ENCODE measurements around the gene SPRR5. TPM values are rescaled to one million over a fixed set of nuclear protein-coding genes. Genes with fewer than 3 reads are reported as not detected.

The SPRR5 gene
- total RNA-seq, 1 donor = not detected

DNA sequence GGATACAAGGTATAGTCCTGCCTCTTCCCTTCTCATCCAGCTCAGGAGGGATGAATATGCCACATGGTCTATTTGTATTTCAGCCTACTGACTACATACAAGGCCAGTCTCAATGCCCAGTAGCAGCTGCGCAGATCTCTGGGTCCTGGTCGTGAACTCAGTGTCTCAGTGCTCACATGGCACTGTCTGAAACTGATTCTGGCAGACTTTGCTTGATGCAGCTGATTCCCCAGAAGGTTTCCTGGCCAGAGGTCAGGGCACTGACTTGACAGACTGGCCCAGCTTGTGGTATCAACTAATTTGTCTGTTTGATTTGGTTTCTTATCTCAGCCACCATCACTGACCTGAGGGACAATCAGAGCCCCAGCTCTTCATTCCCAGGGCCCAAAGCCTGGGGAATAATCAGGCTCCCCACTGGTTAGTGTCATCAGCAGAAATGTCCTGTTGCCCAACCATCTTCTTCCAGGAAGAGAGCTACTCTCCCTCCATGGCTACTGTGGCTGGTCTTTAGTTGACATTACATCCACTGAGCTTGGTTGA lies 15.9 kb downstream of the SPRR5 start:
- H3K9me3 ChIP-seq (ENCODE audit: low read depth, low read length) = no peaks in the 10 kb centered on the region
- H3K27me3 ChIP-seq (ENCODE audit: insufficient read depth, low read length) = no peaks in the 10 kb centered on the region
- no peaks in the 10 kb centered on the region for H3K4me1 ChIP-seq (ENCODE audit: insufficient read depth, low read length)

DNA sequence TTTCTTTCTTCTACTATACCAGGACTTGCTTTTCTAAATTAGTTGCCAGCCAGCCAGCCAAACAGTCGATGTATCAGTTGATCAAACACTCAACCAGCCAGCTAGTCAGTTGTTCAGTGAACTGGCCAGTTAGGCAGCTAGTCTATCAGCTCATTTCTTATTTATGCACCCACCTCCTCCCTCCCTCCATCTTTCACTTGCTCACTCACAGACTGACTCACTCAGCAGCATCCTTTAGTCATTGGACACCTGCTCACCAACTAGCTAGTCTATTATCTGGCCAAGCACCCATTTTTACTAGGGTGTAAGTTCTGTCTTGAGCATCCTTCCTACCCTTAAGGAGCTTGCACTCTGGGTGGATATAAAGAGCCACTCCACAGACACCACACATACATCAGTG lies 17.5 kb downstream of the SPRR5 start:
- Histone ChIP-seq H3K9me3 (ENCODE audit: low read depth, low read length) (no peaks in the 10 kb centered on the region), H3K4me1 (ENCODE audit: insufficient read depth, low read length) (no peaks in the 10 kb centered on the region), H3K27me3 (ENCODE audit: insufficient read depth, low read length) (no peaks in the 10 kb centered on the region), H3K4me3 (ENCODE audit: low read length) (no peak overlapping the region)

More for the DNA sequence above, 15.9 kb downstream of the SPRR5 start:
- H3K4me3 ChIP-seq (ENCODE audit: low read length) = no peak overlapping the region

DNA sequence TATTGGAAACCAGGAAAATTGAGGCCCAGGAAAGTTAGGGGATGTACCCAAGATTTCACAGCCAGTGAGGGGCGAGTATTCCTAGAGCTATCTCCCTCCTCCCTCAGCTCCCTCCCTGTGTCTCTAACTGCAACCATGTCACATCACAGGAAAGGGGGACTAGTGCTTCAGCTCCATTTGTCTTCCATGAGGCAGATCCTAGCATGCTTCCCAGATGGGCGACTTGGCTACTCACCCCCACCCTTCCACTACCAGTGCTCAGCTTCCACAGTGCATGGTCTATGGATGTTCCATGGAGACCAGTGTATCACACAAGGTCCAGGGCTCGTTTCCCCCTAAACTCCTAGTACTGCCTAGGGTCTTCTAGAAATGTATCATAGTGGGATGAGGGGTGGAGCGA lies 18.8 kb downstream of the SPRR5 start:
- no peaks in the 10 kb centered on the region for H3K9me3 ChIP-seq (ENCODE audit: low read depth, low read length)
- no peak overlapping the region for H3K4me3 ChIP-seq (ENCODE audit: low read length)
- H3K4me1 ChIP-seq (ENCODE audit: insufficient read depth, low read length) = no peaks in the 10 kb centered on the region
- H3K27me3 ChIP-seq (ENCODE audit: insufficient read depth, low read length) = no peaks in the 10 kb centered on the region

DNA sequence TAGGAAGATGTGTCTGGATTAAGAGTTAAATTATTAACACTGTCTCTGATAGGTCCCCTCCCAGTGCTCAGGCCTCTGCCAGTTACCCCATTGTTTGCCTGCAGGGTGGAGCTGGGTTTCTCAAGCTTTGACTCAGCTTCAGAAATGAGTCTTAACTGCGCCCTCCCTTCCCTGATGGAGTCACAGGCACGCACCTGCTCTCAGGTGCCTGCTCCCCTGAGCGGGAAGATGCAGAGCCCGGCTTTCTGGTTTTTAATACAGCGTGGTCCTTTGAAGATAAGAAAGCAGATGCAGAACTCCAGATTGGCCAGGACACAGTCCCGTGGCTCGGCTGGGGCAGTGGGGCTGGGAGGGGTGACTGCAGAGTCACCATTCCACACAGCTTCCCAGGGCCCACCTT lies 20.2 kb downstream of the SPRR5 start:
- H3K4me3 ChIP-seq (ENCODE audit: low read length) = no peak overlapping the region
- H3K4me1 ChIP-seq (ENCODE audit: insufficient read depth, low read length) = no peaks in the 10 kb centered on the region
- H3K27me3 ChIP-seq (ENCODE audit: insufficient read depth, low read length) = no peaks in the 10 kb centered on the region
- no peaks in the 10 kb centered on the region for H3K9me3 ChIP-seq (ENCODE audit: low read depth, low read length)

DNA sequence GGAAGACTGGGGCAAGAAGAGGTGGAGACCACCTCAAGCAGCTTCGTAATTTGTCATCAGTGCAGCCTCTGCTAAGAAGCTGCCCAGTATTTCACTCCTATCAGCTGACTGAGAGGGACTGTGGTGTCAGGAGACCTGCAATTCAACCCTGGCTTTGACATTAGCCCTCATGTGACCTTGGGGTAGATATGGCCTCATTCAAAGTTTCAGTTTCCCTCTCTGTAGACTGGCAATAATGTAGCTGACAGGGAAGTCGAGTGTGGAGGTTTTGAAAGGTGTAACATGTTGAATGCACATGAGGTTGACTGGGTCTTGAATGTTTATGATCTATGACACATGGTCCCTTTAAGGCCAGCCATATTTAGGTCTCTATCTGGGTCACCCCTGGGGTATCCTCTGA lies 21.2 kb downstream of the SPRR5 start:
- no peaks in the 10 kb centered on the region for H3K27me3 ChIP-seq (ENCODE audit: insufficient read depth, low read length)
- H3K4me1 ChIP-seq (ENCODE audit: insufficient read depth, low read length) = no peaks in the 10 kb centered on the region
- no peaks in the 10 kb centered on the region for H3K9me3 ChIP-seq (ENCODE audit: low read depth, low read length)
- H3K4me3 ChIP-seq (ENCODE audit: low read length) = no peak overlapping the region

DNA sequence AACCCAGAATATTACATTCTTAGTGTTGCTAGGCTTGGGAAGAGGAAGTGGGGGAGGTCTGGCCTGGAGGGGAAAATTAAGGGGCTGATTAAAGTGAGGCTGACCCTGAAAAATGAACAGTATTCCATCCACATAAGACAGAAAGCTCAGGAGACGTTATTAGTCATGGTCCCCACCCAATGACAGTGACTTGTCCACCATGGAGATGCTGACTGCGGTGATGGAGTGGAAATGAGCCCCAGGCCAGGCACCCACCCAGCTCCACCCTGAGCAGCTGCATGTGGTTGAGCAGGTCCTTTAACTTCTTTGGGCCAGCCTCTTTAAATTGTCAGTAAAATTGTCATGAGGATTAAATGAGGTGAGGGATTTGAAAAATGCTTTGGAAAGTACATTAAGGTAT lies 22.0 kb downstream of the SPRR5 start:
- no peaks in the 10 kb centered on the region for H3K4me1 ChIP-seq (ENCODE audit: insufficient read depth, low read length)
- H3K4me3 ChIP-seq (ENCODE audit: low read length) = no peak overlapping the region
- no peaks in the 10 kb centered on the region for H3K27me3 ChIP-seq (ENCODE audit: insufficient read depth, low read length)
- H3K9me3 ChIP-seq (ENCODE audit: low read depth, low read length) = no peaks in the 10 kb centered on the region

DNA sequence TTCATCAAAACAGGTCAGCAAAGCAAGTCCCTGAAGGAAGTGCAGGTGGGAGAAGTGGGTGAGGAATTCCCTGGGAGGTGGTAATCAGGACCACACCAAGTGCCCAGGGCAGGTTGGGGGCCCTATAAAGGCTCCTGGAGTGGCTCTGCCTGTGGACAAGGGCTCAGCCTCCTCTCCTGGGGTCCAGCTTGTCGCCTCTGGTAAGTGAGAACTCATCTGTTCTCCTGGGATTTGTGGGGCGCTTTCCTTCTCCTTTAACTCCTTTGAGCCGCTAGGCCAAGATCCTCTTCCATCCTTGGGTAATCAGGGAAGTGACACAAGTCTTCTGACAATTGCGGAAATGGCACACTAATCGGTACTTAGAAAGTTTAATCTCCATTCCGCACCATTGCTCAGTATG lies 23.5 kb downstream of the SPRR5 start, which contains the start of gene SPRR4:
Gene SPRR4, plus strand, starts transcription at position 154 of the 400 bp plus-strand sequence. CDS start 1,243 bp downstream, outside the sequence.
- H3K4me1 ChIP-seq (ENCODE audit: insufficient read depth, low read length) = no peaks in the 10 kb centered on the region
- no peaks in the 10 kb centered on the region for H3K9me3 ChIP-seq (ENCODE audit: low read depth, low read length)
- no peaks in the 10 kb centered on the region for H3K27me3 ChIP-seq (ENCODE audit: insufficient read depth, low read length)
- H3K4me3 ChIP-seq (ENCODE audit: low read length) = no peak within 1 kb of the TSS

DNA sequence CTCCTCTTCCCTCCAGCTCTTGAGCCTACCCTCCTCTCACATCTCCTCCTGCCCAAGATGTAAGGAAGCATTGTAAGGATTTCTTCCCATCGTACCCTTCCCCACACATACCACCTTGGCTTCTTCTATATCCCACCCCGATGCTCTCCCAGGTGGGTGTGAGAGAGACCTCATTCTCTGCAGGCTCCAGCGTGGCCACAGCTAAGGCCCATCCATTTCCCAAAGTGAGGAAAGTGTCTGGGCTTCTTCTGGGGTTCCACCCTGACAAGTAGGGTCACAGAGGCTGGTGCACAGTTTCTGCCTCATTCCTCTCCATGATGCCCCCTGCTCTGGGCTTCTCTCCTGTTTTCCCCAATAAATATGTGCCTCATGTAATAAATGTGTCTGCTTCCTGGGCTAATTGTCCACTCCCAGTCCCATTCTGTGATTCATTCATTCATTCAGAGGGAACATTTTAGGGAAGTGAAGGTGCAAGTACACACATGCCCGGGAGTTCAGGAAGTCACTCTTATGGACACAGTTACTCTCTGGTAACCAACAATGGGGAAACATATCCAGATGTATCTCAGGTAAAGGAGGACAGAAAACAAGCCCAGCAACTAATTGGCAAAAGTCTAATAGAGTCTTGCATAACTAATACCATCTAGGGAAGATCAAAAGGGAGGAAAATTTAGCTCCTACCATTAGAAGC lies 25.3 kb downstream of the SPRR5 start:
- no peaks in the 10 kb centered on the region for H3K4me1 ChIP-seq (ENCODE audit: insufficient read depth, low read length)
- no peak overlapping the region for H3K4me3 ChIP-seq (ENCODE audit: low read length)
- no peaks in the 10 kb centered on the region for H3K9me3 ChIP-seq (ENCODE audit: low read depth, low read length)
- no peaks in the 10 kb centered on the region for H3K27me3 ChIP-seq (ENCODE audit: insufficient read depth, low read length)

DNA sequence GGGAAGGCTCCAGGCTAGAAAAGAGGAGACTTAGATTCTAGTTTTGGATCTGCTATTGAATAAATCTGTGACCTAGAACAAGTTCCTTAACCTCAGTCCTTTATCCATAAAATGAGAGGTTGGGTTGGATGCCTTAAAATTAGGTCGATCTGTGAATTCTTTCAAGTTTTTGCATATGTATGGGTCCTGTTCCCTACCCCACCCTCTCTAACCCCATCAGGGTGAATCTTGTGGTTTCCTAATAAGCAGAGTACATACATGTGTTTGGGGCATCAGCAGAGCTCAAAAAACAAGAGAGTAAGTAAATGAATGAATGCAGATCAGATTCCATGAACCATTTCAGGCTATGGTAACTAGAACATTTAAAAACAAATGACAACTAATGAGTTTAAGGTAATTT lies 29.7 kb downstream of the SPRR5 start:
- Histone ChIP-seq H3K27me3 (ENCODE audit: insufficient read depth, low read length) (no peaks in the 10 kb centered on the region), H3K9me3 (ENCODE audit: low read depth, low read length) (no peaks in the 10 kb centered on the region), H3K4me1 (ENCODE audit: insufficient read depth, low read length) (no peaks in the 10 kb centered on the region), H3K4me3 (ENCODE audit: low read length) (no peak overlapping the region)

DNA sequence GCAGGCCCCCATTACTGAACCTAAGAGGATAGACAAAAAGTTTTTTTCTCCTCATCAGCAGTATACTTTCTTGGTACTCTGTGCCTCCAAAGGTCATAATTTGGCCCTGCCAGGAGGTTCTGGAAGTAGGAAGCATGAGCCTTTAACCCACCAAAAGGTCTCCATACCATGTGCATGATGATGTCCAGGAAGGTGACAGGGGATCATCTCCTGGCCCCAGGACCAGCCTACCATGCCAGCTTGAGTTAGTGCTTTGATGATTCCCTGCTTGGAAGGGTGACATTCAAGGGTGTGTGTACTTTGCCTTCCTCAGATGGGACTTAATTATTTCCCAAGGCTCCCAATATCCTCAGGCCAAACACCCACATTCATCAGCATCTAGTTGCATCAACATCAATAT lies 30.6 kb downstream of the SPRR5 start:
- no peaks in the 10 kb centered on the region for H3K4me1 ChIP-seq (ENCODE audit: insufficient read depth, low read length)
- no peaks in the 10 kb centered on the region for H3K27me3 ChIP-seq (ENCODE audit: insufficient read depth, low read length)
- H3K4me3 ChIP-seq (ENCODE audit: low read length) = no peak overlapping the region
- H3K9me3 ChIP-seq (ENCODE audit: low read depth, low read length) = no peaks in the 10 kb centered on the region

DNA sequence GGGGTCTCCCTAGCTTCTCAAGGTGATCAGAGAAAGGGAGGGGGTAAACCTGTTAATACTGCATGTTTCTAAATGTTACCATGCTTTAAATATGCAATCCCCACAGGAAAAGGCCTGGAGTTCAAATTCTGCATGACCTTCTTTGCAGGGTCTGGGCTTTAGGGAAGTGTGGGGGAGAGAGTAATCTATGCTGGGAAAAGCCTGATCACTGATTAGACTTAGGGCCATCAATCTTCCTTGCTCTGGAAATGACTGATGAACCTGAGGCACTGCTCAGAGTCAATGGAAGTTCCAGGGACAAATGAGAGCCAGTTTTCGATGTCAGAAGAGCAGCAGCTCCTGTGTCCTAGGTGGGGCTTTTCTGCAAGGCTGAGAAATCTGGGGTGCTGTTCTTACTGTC lies 33.7 kb downstream of the SPRR5 start:
- no peaks in the 10 kb centered on the region for H3K4me1 ChIP-seq (ENCODE audit: insufficient read depth, low read length)
- H3K9me3 ChIP-seq (ENCODE audit: low read depth, low read length) = no peaks in the 10 kb centered on the region
- no peaks in the 10 kb centered on the region for H3K27me3 ChIP-seq (ENCODE audit: insufficient read depth, low read length)
- H3K4me3 ChIP-seq (ENCODE audit: low read length) = no peak overlapping the region

DNA sequence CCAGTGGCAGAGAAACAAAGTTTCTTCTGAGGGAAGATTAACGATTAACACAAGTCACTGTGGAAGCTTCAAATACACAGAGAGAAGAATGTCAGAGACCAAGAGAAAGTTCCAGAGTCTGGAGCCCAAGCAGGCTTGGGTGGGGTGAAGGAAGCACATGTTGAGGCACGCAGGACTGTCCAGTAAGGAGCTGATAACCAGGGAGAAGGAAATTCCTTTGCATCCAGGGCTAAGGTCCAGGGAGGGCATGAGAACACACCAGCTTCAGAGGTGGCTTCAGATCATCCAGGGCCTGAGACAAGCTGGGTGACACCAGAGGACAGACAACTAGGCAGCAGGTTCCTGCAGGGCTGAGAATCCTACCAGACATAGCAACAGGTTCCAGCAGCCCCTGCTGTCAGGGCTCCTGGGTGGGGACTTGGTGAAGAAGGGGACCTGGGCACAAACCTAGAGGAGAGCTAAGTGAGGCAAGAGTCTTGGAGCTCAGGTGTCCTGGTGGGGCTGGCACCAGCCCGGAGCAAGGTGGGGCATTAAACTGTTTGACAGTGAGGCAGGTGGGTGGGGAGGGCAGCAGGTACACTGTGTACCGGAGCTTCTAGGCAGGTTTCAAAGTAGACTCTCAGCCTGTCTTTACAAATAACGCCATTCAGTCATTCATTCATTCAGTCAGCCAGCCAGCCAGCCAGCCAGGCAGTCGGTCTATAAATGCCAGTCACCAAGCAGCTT lies 34.3 kb downstream of the SPRR5 start:
- Histone ChIP-seq H3K9me3 (ENCODE audit: low read depth, low read length) (no peaks in the 10 kb centered on the region), H3K4me1 (ENCODE audit: insufficient read depth, low read length) (no peaks in the 10 kb centered on the region), H3K27me3 (ENCODE audit: insufficient read depth, low read length) (no peaks in the 10 kb centered on the region), H3K4me3 (ENCODE audit: low read length) (no peak overlapping the region)

DNA sequence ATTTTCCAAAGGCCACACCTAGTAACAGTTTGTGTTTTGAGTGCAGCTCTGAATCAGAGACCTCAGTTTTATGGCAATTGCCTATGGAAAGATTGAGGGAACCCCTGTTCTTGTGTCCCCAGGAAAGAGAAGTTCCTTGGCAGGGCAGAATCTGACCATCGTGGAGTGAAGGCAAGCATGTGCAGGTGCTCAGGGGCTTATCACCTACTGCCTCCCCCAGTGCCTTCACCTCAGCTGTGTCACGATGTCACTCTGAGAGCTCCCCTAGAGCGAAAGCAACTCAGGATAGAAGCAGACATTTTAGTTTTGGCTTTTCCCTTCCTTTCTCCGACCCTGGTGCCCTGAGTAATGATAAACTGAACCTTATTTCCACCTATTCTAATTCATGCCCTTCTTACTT lies 35.1 kb downstream of the SPRR5 start:
- Histone ChIP-seq H3K4me1 (ENCODE audit: insufficient read depth, low read length) (no peaks in the 10 kb centered on the region), H3K9me3 (ENCODE audit: low read depth, low read length) (no peaks in the 10 kb centered on the region), H3K27me3 (ENCODE audit: insufficient read depth, low read length) (no peaks in the 10 kb centered on the region), H3K4me3 (ENCODE audit: low read length) (no peak overlapping the region)

DNA sequence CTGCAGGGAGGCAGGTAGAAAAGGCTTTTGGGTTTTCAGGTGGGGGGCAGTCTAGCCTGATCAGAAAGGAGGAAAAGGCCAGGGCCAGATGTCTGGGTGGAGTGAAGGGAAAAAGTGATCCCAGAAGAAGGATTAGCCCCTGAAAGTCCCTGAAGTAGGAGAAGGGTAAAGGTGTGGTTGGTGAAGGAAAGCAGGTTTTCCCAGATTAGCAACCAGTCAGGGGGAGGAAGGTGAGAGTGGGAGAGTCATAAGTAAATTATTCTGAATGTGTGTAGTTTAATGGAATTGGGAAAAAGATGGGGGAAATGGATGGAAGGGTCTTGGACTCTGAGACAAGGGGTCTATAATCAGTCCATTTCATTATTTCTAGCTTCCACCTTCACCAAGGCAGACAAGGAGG lies 36.2 kb downstream of the SPRR5 start:
- Histone ChIP-seq H3K4me1 (ENCODE audit: insufficient read depth, low read length) (no peaks in the 10 kb centered on the region), H3K4me3 (ENCODE audit: low read length) (no peak overlapping the region), H3K27me3 (ENCODE audit: insufficient read depth, low read length) (peaks cover 2% of the 10 kb centered on the region), H3K9me3 (ENCODE audit: low read depth, low read length) (no peaks in the 10 kb centered on the region)

DNA sequence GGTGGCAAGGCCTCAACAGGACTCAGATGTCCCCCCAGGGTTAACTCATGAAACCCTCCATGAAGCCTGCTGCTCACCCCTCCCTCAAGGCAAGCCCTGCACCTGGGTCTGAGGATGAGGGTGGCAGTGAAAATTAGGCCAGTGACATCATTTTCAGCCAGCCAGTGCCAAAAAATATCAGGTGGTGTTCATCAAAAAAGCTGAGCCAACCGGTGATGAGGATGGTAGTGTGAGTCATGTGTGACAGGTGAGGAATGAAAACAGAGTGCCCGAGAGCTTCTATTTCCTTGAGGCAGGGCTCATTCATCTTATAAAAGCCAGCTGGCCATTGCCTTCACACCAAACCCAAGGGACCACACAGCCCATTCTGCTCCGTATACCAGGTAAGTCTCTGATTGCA lies 36.7 kb downstream of the SPRR5 start, which contains the start of gene SPRR1A:
Gene SPRR1A, plus strand, starts transcription at position 339 of the 400 bp plus-strand sequence. CDS start 1,150 bp downstream, outside the sequence.
- Histone ChIP-seq H3K9me3 (ENCODE audit: low read depth, low read length) (no peaks in the 10 kb centered on the region), H3K4me1 (ENCODE audit: insufficient read depth, low read length) (no peaks in the 10 kb centered on the region), H3K27me3 (ENCODE audit: insufficient read depth, low read length) (peaks cover 5% of the 10 kb centered on the region), H3K4me3 (ENCODE audit: low read length) (no peak within 1 kb of the TSS)
